Astrocyte of the spinal cord (primary cell): ENCODE data around the gene RAB28.

Source experiments
- DNase-seq: peaks from one replicate; pipeline ENCODE4 v3.0.0; 2011; ENCODE audit warnings: low read depth, low spot score
- H3K4me3 ChIP-seq: 2 replicates; pipeline ENCODE4 v1.5.1; 2011; ENCODE audit warnings: low read depth, mild to moderate bottlenecking, low read length, moderate library complexity
- CTCF ChIP-seq: IDR thresholded peaks from 2 replicates; pipeline ENCODE4 v1.5.1; 2012; ENCODE audit warnings: low read depth, mild to moderate bottlenecking, low read length, inconsistent platforms
- in situ Hi-C: cut with HindIII; loops from 2 replicates; pipeline ENCODE4 v1.10.0; 2017; ENCODE audit warnings: low sequenced_read_pairs

The RAB28 gene

GRCh38 chr4:13484122-13484748 is at the start of gene RAB28:
RAB28 (minus strand) TSS chr4:13484340.
- in situ Hi-C loops = no loop called here
- H3K4me3 ChIP-seq = peak within 1 kb of the TSS; percentile 67
- peak; percentile 98 for DNase-seq
- no peak for TF ChIP-seq CTCF

GRCh38 chr4:13531625-13531998 is 47.5 kb upstream of the RAB28 start:
- TF ChIP-seq CTCF = no peak
- DNase-seq = no peak
- no peak overlapping the region for H3K4me3 ChIP-seq
- in situ Hi-C loops = no loop called here

DNA sequence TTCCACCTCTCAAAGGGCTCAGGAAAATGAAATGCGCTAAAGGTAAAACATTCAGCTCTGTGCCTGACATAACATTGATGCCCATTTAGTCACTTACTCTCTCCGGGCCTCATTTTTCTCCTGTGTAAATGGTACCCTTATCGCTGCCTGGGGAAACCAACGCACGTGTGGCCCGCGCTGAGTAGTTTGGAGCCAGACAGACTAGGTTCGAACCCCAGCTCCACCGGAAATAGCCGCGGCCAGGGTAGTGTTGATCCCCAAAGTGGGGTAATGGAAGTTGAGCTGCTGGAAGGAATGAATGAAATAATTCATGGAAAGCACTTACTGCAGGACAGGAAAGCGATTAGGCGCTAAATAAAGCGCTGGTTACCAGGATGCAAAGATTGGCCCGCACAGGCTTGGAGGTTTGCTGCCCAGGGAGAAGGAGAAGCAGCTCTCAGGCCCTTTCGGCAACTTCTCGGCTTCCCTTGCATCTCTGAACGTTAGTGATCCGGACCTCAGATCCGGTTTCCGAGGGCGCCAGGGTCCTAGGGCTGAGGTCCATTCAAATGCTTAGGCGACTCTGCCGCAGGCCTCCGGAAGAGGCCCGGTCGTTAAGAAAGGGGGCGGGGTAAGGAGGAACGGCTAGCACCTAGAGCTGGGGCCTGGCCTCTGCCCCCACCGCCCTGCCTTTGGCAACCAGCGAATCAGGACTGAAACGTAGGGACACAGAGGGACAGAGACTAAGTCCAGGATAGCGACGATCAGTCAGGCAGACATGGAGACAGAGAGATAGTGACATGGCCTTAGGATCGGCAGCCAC is 46.9 kb upstream of the RAB28 start:
- in situ Hi-C loops = no loop called here
- TF ChIP-seq CTCF = no peak
- no peak for DNase-seq
- H3K4me3 ChIP-seq = no peak overlapping the region

DNA sequence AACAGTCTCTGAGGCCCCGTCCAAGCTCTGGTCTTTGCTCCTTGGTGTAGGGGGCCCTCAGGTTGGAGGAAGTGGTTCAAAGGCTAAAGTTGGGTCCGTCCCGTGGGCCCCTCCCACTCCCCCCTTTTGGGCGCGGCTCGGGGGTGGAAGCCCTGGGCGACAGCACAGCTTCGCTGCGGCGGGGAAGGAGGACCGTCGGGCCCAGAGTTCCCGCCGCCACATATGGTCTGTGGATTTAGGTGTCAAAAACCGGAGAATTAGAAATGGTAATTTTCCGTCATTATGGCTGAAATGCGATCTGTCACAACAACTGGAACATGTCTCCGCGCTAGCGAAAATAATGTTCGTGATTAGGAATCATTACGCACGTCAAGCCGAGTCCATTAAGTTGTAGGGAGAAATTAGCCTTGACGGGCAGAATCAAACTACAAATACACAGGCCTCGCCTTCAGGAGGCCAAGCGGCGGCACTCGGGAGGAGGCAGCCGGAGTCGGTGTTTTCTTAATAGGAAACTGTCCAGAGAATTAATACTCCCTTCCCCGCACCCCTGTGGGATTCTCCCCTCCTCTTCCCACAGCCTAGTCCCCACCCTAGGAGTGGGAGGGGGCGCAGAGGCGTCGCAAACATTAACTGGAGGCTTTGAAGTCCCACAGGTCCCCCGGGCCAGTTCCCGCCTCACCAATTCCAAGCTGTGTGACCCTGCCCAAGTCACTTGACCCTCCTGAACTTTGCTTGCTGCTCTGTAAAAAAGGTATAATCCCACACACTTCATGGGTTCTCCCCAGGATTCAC is 45.2 kb upstream of the RAB28 start:
- in situ Hi-C loops = no loop called here
- no peak for TF ChIP-seq CTCF
- no peak for DNase-seq
- no peak overlapping the region for H3K4me3 ChIP-seq

DNA sequence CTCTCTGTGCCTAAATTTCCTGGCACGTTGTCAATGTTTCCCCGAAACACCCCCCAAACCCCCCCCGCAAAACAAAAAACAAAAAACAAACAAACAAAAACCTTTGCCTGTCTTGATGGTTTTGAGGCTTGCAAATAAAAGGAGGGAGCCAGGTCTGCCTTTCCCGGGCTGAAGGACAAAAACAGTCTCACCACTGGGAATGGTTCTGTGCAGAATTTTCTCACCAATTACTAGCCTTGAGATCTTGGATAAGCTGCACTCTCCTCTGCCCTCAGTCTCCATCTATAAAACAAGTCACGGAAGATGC is 44.6 kb upstream of the RAB28 start:
- in situ Hi-C loops = no loop called here
- TF ChIP-seq CTCF = no peak
- no peak overlapping the region for H3K4me3 ChIP-seq
- DNase-seq = no peak

DNA sequence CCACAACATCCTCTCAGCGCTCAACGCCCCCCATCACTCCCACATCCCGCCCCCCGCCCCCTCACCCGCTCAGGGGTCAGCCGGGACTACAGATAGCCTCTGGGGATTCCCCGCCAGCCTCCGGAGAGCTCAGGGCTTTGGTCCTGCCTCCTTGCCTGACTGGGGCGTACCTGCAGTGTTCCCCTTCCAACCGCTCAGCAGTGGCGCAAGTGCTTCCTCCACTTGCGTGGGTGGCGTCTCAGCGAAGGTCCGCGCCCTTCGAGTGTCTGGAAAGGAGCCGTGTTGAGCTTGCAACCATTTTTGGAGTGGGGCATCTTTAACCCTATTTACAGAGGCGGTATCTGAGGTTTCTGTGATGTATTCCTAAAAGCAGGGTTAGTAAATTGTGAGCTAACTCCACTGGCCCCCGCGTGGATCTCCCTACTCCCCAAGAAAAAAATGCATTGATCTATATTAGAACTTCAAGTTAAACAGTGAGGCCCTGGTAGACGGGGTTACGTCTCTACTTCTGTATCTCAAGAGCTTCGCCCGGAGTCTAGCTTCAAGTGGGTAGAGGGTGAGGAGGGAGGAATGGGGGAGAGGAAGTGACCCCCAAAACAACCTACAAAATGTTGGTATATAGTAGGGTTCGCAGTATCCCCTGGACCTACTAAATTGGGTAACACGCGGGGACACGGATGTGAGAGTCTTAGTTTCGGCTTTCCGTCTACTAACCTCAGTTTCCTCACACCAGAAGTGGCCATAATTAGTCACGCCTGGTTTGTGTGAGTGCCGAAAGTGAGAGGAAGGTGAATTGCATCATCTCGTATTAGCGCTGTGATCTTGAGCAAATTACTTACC is 44.1 kb upstream of the RAB28 start:
- H3K4me3 ChIP-seq = no peak overlapping the region
- no peak for TF ChIP-seq CTCF
- in situ Hi-C loops = no loop called here
- DNase-seq = no peak
